ENCODE measurements around the gene CCDC97. TPM values are rescaled to one million over a fixed set of nuclear protein-coding genes. Genes with fewer than 3 reads are reported as not detected.

CCDC97 gene
- total RNA-seq, 2 experiments from 2014 or later: 43.0 to 43.4 TPM

Other genes starting within 250 kb of the CCDC97 start
- gene CYP2A13, start 221.7 kb upstream of the CCDC97 start, total RNA-seq: not detected
- gene CYP2F1, start 195.7 kb upstream of the CCDC97 start, total RNA-seq: not detected
- gene CYP2S1, start 117.0 kb upstream of the CCDC97 start, total RNA-seq: 1 to 10 TPM in 1 of 2 experiments, under 1 TPM in 1; 0.68 to 1.6 TPM
- gene AXL, start 90.9 kb upstream of the CCDC97 start, total RNA-seq: under 1 TPM; 0.55 to 0.60 TPM
- gene HNRNPUL1, start 45.8 kb upstream of the CCDC97 start, total RNA-seq: 100 to 1,000 TPM; 373 to 398 TPM
- gene TGFB1, start 43.8 kb downstream of the CCDC97 start, total RNA-seq: 100 to 1,000 TPM; 236 to 247 TPM
- 10 to 100 TPM; 10.8 to 11.2 TPM for gene B9D2, start 54.0 kb downstream of the CCDC97 start, total RNA-seq
- 1 to 10 TPM; 8.0 to 9.6 TPM for gene TMEM91, start 66.4 kb downstream of the CCDC97 start, total RNA-seq
- 10 to 100 TPM; 18.8 to 25.2 TPM for gene EXOSC5, start 87.2 kb downstream of the CCDC97 start, total RNA-seq
- 10 to 100 TPM; 17.9 to 27.1 TPM for gene BCKDHA, start 87.6 kb downstream of the CCDC97 start, total RNA-seq
- gene B3GNT8, start 117.2 kb downstream of the CCDC97 start, total RNA-seq: 1 to 10 TPM; 4.3 to 5.4 TPM
- gene DMAC2, start 129.7 kb downstream of the CCDC97 start, total RNA-seq: 10 to 100 TPM; 36.0 to 38.4 TPM
- gene ERICH4, start 133.0 kb downstream of the CCDC97 start, total RNA-seq: not detected